ENCODE results near the gene KLHDC4. TPM values are rescaled to one million over a fixed set of nuclear protein-coding genes. Genes with fewer than 3 reads are reported as not detected.

Gene KLHDC4
- total RNA-seq, 2 experiments from 2014 or later: 82.1 to 84.9 TPM

DNA sequence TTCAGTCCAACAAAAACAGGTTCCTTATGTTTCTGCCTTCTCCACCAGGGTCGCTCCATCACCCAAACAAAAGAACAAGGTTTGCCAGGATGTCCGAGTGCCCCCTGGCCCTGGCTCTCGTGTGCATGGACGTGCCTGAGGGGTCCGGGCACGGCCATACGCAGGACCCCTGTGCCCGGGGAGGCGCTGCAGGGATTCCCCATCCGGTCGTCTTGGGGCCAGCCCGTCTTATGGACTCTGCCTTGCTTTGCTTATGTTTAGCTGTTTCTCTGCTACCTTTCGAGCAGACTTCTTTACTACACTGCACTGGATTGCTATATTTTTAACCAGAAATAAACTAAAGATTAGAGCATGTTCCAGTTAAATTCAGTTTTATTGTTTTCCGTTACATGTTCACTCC, 68.0 kb downstream of the KLHDC4 start:
- Mint-ChIP-seq H3K4me3 (no peak overlapping the region), H3K27me3 (no peaks in the 10 kb centered on the region), H3K36me3 (ENCODE audit: low read depth) (peaks cover 30% of the 10 kb centered on the region), H3K27ac (peak overlapping the region; percentile 74), H3K4me1 (peaks cover 45% of the 10 kb centered on the region), H3K9me3 (no peaks in the 10 kb centered on the region)
- DNase-seq: no peak
- ChIA-PET POLR2A (no interaction called here), CTCF (no interaction called here)

DNA sequence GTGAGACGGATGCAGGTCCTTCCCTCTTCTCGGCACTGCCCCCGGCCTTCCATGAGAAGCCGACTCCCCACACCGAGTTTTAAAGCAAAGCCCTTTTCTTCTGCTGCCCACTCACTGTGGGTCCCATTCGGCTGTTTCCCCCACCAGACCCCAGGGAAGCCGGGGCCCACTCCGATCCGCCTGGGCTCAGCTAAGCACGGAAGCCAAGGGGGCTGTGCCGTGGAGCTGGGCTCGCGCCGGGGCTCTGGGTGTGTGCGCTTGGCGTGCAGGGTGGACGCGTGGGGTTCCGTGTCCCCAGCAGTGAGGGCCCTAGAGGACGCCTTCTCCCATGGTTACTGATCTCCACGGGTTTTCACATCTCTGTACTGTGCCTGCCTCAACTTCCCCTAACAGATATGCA, 68.5 kb downstream of the KLHDC4 start:
- H3K4me1 Mint-ChIP-seq: peaks cover 40% of the 10 kb centered on the region
- peaks cover 25% of the 10 kb centered on the region for H3K36me3 Mint-ChIP-seq (ENCODE audit: low read depth)
- DNase-seq: no peak
- ChIA-PET CTCF (no interaction called here), POLR2A (no interaction called here)
- no peaks in the 10 kb centered on the region for H3K27me3 Mint-ChIP-seq
- peak overlapping the region; percentile 53 for H3K27ac Mint-ChIP-seq
- no peak overlapping the region for H3K4me3 Mint-ChIP-seq
- no peaks in the 10 kb centered on the region for H3K9me3 Mint-ChIP-seq

DNA sequence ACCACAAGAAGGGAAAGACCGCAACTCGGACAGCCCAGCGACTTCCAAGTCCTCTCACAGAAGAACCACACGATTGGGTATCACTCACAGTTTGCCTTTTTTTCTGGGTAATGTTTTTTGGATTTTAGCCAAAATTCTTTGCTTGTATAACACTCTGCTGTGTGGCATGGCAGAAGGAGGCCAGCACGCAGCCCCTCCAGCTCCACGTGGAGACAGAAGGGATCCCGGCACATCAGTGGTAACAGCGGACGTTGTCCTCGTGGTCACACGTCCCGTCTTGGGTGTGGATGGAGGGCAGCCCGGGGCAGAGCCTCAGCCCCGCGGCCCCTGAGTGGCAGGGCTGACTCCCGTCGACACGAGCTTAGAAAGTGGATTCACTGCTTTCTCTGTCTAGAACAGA, 69.1 kb downstream of the KLHDC4 start:
- no peak for DNase-seq
- ChIA-PET POLR2A (no interaction called here), CTCF (no interaction called here)
- Mint-ChIP-seq H3K27ac (no peak overlapping the region), H3K4me1 (peaks cover 36% of the 10 kb centered on the region), H3K9me3 (no peaks in the 10 kb centered on the region), H3K36me3 (ENCODE audit: low read depth) (peaks cover 25% of the 10 kb centered on the region), H3K4me3 (no peak overlapping the region), H3K27me3 (no peaks in the 10 kb centered on the region)

DNA sequence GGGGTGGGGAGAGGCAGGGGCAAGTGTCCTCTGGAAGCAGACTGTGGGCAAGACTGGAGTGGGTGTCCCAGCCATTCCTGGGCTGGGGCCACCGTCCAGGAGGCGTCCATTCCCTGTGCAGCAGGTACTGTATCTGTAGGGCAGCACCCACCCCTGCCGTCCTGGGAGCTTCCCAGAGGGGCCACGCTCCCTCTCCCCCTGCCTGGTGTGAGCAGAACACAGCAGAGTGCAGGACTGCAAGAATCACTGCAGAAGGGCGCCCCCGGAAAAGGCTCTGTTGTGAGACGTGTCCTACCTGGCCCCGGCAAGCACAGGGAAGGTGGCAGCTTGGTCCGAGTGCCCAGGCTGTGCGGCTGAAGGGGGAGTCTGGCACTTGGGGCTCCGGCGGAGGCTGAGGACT, 70.3 kb downstream of the KLHDC4 start:
- POLR2A ChIA-PET: no interaction called here
- H3K27ac Mint-ChIP-seq: no peak overlapping the region

DNA sequence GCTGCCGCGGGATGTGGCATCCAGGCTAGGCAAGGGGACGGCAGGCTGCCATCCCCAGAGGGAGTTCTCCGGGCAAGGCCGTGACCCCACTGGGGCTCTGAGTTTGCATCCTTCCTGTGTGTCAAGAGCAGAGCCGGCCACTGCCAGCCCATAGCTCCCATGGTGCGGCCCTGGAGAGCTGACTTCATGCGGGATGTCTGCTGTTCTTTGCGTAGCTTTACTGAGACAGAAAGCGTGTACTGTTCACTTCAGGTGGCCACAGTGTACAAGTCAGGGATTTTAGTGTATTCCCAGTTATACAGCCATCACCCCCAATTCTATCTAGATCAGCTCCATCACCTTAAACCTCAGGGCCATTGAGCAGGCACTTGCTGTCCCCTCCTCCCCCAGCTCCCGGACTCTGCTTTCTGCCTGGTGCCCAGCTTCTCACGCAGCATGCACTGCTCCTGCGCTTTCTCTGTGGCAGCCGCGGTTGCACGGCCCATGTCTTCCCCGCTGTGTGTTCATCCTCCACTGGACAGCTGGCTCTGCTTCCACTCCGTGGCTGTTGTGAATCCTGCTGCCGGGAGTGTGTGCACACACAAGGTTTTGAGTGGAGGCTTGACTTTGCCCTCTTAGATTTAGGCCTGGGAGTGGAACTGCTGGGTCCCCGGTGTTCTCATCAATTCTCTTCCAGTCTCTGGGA, 71.2 kb downstream of the KLHDC4 start:
- no peak overlapping the region for H3K27ac Mint-ChIP-seq
- ChIA-PET POLR2A (no interaction called here), CTCF (no interaction called here)
- no peak overlapping the region for H3K4me3 Mint-ChIP-seq
- peaks cover 18% of the 10 kb centered on the region for H3K36me3 Mint-ChIP-seq (ENCODE audit: low read depth)
- no peaks in the 10 kb centered on the region for H3K27me3 Mint-ChIP-seq
- peaks cover 19% of the 10 kb centered on the region for H3K4me1 Mint-ChIP-seq
- DNase-seq: no peak
- no peaks in the 10 kb centered on the region for H3K9me3 Mint-ChIP-seq

More for the DNA sequence above, 70.3 kb downstream of the KLHDC4 start:
- Mint-ChIP-seq H3K4me1 (peaks cover 25% of the 10 kb centered on the region), H3K36me3 (ENCODE audit: low read depth) (peaks cover 22% of the 10 kb centered on the region), H3K27me3 (no peaks in the 10 kb centered on the region), H3K9me3 (no peaks in the 10 kb centered on the region), H3K4me3 (no peak overlapping the region)
- CTCF ChIA-PET: no interaction called here
- no peak for DNase-seq

DNA sequence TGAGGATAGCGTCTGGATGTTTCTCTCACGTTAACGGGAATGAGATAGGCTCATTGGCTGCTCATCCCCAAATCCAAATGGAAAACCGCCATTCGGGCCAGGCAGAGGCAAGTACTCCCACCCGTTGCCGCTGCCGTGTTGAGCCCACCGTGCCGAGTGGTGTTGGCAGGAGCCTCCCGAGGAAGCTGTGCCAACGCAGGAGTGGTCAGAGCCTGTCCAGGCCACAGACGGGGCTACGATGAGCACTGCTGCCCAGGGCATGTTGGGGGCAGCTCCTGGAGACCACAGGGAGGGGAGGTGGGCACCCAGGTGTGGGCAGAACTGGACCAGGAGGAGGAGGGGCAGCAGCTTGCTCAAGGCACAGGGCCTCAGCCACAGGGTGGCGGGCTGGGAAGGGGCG, 72.0 kb downstream of the KLHDC4 start:
- Mint-ChIP-seq H3K4me1 (peaks cover 12% of the 10 kb centered on the region), H3K4me3 (no peak overlapping the region), H3K9me3 (no peaks in the 10 kb centered on the region), H3K27me3 (no peaks in the 10 kb centered on the region), H3K27ac (no peak overlapping the region), H3K36me3 (ENCODE audit: low read depth) (peaks cover 18% of the 10 kb centered on the region)
- POLR2A ChIA-PET: interaction anchor here (1.3 kb wide), 1 partner anchor 53 kb away, joined by 3 read pairs; no protein-coding TSS in a partner anchor
- CTCF ChIA-PET: no interaction called here
- DNase-seq: no peak

DNA sequence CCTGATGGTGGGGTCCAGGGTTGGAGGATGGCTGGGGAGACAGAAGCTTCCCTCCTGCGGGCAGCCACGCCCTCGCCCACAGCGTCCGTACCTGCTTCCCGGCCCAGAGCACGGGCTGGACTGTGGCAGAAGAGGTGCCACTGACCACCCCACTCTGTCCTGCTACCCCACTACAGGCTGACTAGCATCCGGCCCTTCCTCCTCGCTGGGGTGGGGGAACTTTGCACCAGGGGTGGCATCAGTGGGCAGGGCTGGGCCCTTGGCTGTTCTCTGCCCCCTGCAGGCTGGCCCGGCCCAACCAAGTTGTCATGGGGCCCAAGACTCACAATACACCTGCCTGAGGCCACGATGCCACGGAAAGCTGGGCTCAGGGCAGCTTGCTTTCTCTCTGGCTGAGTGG, 73.0 kb downstream of the KLHDC4 start:
- ChIA-PET POLR2A (interaction anchor here (1.3 kb wide), 1 partner anchor 52 kb away, joined by 3 read pairs; no protein-coding TSS in a partner anchor), CTCF (no interaction called here)
- no peak overlapping the region for H3K27ac Mint-ChIP-seq

DNA sequence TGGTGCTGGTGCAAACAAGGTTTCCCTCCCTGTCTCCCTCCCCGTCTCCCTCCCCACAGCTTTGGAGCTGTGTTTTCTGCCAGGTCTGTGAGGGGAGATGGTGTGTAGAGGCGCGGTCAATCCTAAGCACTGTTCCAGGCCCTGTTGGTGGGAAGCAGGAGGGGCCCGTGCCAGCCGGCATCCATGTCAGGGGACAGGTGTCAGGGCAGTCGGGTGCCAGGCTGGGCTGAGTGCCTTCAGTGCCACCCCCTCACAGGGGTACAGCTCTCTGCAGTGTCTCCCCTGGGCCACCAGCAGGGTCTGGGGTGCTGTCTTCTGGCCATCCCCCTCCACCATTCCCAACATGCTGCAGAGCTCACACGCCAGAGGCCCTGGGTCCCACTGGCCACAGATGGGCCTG, 73.6 kb downstream of the KLHDC4 start:
- POLR2A ChIA-PET: interaction anchor here (0.9 kb wide), 1 partner anchor 19 kb away, joined by 3 read pairs; no protein-coding TSS in a partner anchor
- Mint-ChIP-seq H3K27me3 (no peaks in the 10 kb centered on the region), H3K36me3 (ENCODE audit: low read depth) (peaks cover 8% of the 10 kb centered on the region), H3K4me1 (no peaks in the 10 kb centered on the region), H3K9me3 (no peaks in the 10 kb centered on the region), H3K27ac (no peak overlapping the region), H3K4me3 (no peak overlapping the region)
- no peak for DNase-seq
- CTCF ChIA-PET: no interaction called here

More for the DNA sequence above, 73.0 kb downstream of the KLHDC4 start:
- Mint-ChIP-seq H3K36me3 (ENCODE audit: low read depth) (peaks cover 13% of the 10 kb centered on the region), H3K4me1 (peaks cover 2% of the 10 kb centered on the region), H3K4me3 (no peak overlapping the region), H3K27me3 (no peaks in the 10 kb centered on the region), H3K9me3 (no peaks in the 10 kb centered on the region)
- no peak for DNase-seq

DNA sequence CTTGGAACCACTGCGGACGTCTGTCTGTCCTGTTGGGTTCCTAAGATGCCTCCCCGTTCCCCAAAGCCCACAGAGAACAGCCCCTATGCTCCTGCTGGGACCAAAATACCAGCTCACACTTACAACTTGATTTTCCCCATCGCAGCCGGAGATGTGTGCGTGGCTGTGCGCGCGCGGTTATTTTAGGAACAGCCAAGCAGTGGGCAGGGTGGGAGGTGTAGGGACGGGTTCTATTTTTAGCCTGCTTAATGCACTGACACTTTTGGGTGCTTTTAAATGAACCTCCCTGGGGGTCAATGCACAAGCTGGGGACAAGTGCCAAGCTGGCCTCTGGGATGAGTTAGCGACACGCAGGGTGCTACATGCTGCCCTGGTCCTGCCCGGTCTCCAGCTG, 74.1 kb downstream of the KLHDC4 start:
- H3K36me3 Mint-ChIP-seq (ENCODE audit: low read depth): peaks cover 8% of the 10 kb centered on the region
- no peaks in the 10 kb centered on the region for H3K27me3 Mint-ChIP-seq
- ChIA-PET POLR2A (interaction anchor here (0.9 kb wide), 1 partner anchor 19 kb away, joined by 3 read pairs; no protein-coding TSS in a partner anchor), CTCF (no interaction called here)
- no peak overlapping the region for H3K27ac Mint-ChIP-seq
- no peaks in the 10 kb centered on the region for H3K9me3 Mint-ChIP-seq
- no peak overlapping the region for H3K4me3 Mint-ChIP-seq
- H3K4me1 Mint-ChIP-seq: no peaks in the 10 kb centered on the region
- DNase-seq: no peak

DNA sequence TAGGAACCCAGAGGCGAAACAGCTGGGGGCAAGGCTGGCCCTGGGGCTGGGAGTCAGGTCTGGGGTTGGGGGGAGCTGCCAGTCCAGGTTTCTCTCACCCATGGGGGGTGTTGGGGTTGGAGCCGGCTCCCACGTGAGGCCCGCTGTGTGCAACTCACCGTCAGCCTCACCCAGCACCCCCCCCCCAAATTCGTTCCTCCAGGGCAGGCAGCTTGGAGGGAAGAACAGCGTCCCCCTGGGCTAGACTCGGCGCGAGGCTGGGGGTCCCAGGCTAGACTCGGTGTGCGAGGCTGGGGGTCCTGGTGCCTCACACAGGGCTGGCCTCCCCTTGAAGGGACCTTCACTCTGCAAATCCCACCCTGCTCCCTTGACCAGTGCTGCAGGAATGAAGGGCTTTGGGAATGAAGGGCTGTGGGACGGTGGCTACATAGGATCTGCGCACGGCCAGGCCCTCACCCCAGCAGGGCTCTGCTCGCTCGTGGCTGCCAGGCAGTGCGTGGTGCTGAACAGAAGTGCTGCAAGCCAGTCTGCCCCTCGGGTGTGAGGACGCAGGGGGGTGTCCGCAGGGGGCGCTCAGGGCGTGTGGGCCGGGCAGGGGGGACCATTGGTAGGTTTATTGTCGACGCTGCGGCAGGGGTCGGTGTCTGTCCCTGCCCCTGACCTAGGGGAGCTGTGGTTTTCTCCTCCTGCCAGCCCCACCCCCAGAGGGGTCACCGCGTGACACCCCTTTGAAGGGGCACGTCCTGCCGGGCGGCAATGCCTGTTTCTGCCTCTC, 74.7 kb downstream of the KLHDC4 start:
- no peaks in the 10 kb centered on the region for H3K4me1 Mint-ChIP-seq
- ChIA-PET POLR2A (interaction anchor here (0.9 to 1.2 kb wide), 3 partner anchors 12 to 74 kb away, joined by 3 to 4 read pairs (median 3); partner anchors contain the start of gene KLHDC4), CTCF (no interaction called here)
- peaks cover 6% of the 10 kb centered on the region for H3K36me3 Mint-ChIP-seq (ENCODE audit: low read depth)
- H3K9me3 Mint-ChIP-seq: no peaks in the 10 kb centered on the region
- DNase-seq: no peak
- H3K4me3 Mint-ChIP-seq: no peak overlapping the region
- no peak overlapping the region for H3K27ac Mint-ChIP-seq
- H3K27me3 Mint-ChIP-seq: no peaks in the 10 kb centered on the region

DNA sequence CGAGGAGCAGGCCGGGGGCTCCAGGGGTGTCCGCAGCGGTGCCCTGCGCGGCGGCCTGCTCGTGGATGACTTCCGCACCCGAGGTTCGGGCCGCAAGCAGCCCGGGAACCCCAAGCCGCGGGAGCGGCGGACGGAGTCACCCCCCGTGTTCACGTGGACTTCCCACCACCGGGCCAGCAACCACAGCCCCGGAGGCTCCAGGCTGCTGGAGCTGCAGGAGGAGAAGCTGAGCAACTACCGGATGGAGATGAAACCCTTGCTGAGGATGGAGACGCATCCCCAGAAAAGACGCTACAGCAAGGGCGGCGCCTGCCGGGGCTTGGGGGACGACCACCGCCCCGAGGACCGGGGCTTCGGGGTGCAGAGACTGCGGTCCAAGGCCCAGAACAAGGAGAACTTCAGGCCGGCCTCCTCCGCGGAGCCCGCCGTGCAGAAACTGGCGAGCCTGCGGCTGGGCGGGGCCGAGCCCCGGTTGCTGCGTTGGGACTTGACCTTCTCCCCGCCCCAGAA, 75.8 kb downstream of the KLHDC4 start:
- Mint-ChIP-seq H3K36me3 (ENCODE audit: low read depth) (peaks cover 3% of the 10 kb centered on the region), H3K27ac (no peak overlapping the region), H3K4me1 (no peaks in the 10 kb centered on the region), H3K4me3 (no peak overlapping the region), H3K9me3 (no peaks in the 10 kb centered on the region), H3K27me3 (no peaks in the 10 kb centered on the region)
- ChIA-PET POLR2A (interaction anchor here (1.2 kb wide), 1 partner anchor 75 kb away, joined by 3 read pairs; the partner anchor contains the start of gene KLHDC4), CTCF (no interaction called here)
- DNase-seq: no peak

DNA sequence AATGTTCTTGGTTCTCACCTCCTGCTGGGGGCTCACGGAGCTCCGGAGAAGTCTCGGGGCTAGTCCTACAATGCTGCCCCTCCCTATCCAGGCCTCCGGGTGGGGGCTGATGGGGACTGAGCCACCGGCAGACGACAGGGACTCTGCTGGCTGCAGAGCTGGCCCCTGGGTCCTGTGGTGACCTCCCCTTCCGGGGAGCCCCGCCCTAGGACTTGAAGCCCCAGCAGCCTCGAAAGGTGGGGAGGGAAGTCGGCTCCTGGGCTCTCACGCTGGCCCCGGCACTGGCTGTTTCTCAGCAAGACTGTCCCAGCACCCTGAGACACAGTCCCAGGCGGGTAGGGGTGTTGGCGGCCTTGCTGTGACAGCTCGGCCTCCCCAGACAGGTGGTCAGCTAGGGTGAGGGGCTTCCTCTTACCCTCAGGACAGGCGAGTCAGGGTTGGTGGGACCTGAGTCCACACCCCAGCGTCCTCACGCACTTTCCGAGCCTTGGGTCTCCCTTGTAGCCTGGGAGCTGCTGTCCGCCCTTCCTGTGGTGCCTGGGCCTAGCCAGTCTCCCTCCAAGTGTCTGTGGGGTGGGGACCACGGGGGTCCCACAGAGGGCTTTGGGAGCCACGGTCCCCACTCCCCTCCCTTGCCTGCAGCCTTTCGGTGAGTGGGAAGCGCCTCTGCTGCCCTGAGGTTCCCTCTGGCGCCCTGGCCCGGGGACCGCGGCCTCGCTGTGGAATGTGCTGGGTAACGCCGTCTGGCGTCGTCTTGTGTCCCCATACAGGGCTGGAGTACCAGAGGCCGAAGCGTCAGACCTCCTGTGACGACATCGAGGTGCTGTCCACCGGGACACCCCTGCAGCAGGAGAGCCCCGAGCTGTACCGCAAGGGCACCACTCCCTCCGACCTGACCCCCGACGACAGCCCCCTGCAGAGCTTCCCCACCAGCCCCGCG, 76.6 kb downstream of the KLHDC4 start:
- Mint-ChIP-seq H3K9me3 (no peaks in the 10 kb centered on the region), H3K27me3 (no peaks in the 10 kb centered on the region), H3K4me3 (no peak overlapping the region), H3K27ac (no peak overlapping the region), H3K4me1 (no peaks in the 10 kb centered on the region), H3K36me3 (ENCODE audit: low read depth) (no peaks in the 10 kb centered on the region)
- ChIA-PET CTCF (interaction anchor here (0.5 kb wide), 1 partner anchor 79 kb away, joined by 3 read pairs; no protein-coding TSS in a partner anchor), POLR2A (interaction anchor here (1.2 kb wide), 1 partner anchor 76 kb away, joined by 3 read pairs; the partner anchor contains the start of gene KLHDC4)
- DNase-seq: no peak
